Ovary (tissue), 9 donors: ENCODE results near the gene SPINK2. TPM values are rescaled to one million over a fixed set of nuclear protein-coding genes. Genes with fewer than 3 reads are reported as not detected.

Experiments
- DNase-seq, 5 donors: peaks; one replicate each; pipeline ENCODE4 v3.0.0-alpha.2; 2019 to 2020
- H3K27ac ChIP-seq, 2 donors: fragments of 200-600 bp; one replicate each; pipeline versions ENCODE4 v1.5.1 to v1.8.0; 2019 to 2022
- H3K27me3 ChIP-seq: fragments of 200-600 bp; one replicate; pipeline ENCODE4 v1.8.0; 2022
- H3K36me3 ChIP-seq: fragments of 200-600 bp; sonication (generic); one replicate; pipeline ENCODE4 v1.5.1; 2019
- H3K4me1 ChIP-seq: one replicate; pipeline ENCODE4 v1.8.1; 2013; ENCODE audit warnings: mild to moderate bottlenecking, moderate library complexity; ENCODE audit not compliant: insufficient read depth
- H3K4me3 ChIP-seq: fragments of 200-600 bp; sonication (generic); one replicate; pipeline ENCODE4 v1.5.1; 2017
- H3K9me3 ChIP-seq, 2 donors: fragments of 200-600 bp in 1 of 2; sonication (generic) in 1 of 2; one replicate each; pipeline versions ENCODE4 v1.5.1 to v1.8.1; 2013 to 2019; ENCODE audit warnings: mild to moderate bottlenecking in 1 of 2, moderate library complexity in 1 of 2
- EP300 ChIP-seq: sonication (generic); formaldehyde crosslinking; IDR thresholded peaks from one replicate; pipeline ENCODE4 v1.6.1; 2017; ENCODE audit warnings: antibody characterized with exemption
- POLR2A ChIP-seq: fragments of 450-650 bp; IDR thresholded peaks from one replicate; pipeline ENCODE4 v1.6.1; 2017; ENCODE audit warnings: antibody characterized with exemption, mild to moderate bottlenecking, moderate library complexity
- WGBS, 3 donors: extraction: QIAGEN DNeasy Blood & Tissue Kit in 1 of 3; methylation state at CpG; one replicate each; pipeline versions ENCODE4 v1.1.5 to v1.1.7; 2013 to 2017; 5-methylcytosine and 5-hydroxymethylcytosine counted together
- intact Hi-C, 4 donors: fragments of 100-400 bp; cut with DNase I; formaldehyde crosslinking; loops; one replicate each; pipeline versions ENCODE4 v1.11.0 to v1.15.1; 2022 to 2023
- polyA plus RNA-seq, 2 donors: library from polyadenylated mRNA; stranded (reverse); fragments of 200-250 nt in 1 of 2; fragments of 350-450 nt in 1 of 2; fragmentation: Illumina TruSeq in 1 of 2; extraction: RNeasy Lipid Tissue Mini Kit (QIAGEN cat#74804) in 1 of 2; gene quantifications; one replicate each; pipeline ENCODE4 v1.2.3, GENCODE V29; 2013 to 2014
- small RNA-seq: library from RNA; depleted of rRNA; stranded (forward); fragments of <200 nt; gene quantifications from one replicate; pipeline ENCODE3, GENCODE V24; 2016
- total RNA-seq, 7 donors: library from RNA; depleted of rRNA in 2 of 7; stranded (reverse); fragments of >200 nt in 2 of 7; fragmentation: NEBNext Ultra II Directional in 3 of 7; extraction: Animal tissue kit (Norgen Biotek cat#: 25700) in 3 of 7; gene quantifications; one replicate each; pipeline versions ENCODE4 v1.1.0 to v1.2.4, GENCODE V29; 2016 to 2023
- TF ChIP-seq, protein P1 (sequence below), 3 donors: fragments of 450-650 bp in 2 of 3; fragments of 200-600 bp in 1 of 3; IDR thresholded peaks; one replicate each; pipeline versions ENCODE4 v1.5.1 to v1.8.0; 2016 to 2022; ENCODE audit warnings: antibody characterized with exemption in 3 of 3, mild to moderate bottlenecking in 1 of 3
- donor health status: DM: no; HTN: no; CAD: no; lungs with moderate emphysema.
- donor health status: DM: no; HTN: no; CAD: no.
- donor health status: Bipolar disorder and iron deficiency.
- donor health status: DM: yes; HTN: yes; CAD: no.
- donor health status: DM: no; HTN: no; CAD: no.
- donor health status: DM: yes; HTN: yes; CAD: no.

SPINK2 gene
- total and polyA plus RNA-seq, 9 donors: 0.42 to 0.62 (median 0.60) TPM; not detected in 6

DNA sequence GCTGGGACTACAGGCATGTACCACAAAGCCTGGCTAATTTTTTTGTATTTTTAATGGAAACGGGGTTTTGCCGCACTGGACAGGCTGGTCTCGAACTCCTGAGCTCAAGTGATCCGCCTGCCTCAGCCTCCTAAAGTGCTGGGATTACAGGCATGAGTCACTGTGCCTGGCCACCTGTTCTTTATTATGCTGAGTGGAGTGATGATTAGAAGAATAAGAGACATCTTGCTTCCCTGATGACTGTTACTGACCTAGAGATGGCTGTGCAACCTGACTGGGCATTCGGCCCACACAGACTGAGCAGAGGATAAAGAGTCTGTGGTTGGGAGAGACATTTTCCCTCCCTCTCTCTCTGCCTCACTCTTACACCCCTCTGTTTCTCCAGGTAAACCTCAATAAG is 56.7 kb downstream of the SPINK2 start:
- 76 to 82% (median 77%) methylated on average over 5 of the region's 5 CpGs for WGBS, 3 donors
- H3K4me3 ChIP-seq: no peak overlapping the region
- H3K27me3 ChIP-seq: no peaks in the 10 kb centered on the region
- H3K9me3 ChIP-seq: no peaks in the 10 kb centered on the region
- no peaks in the 10 kb centered on the region for H3K4me1 ChIP-seq
- H3K36me3 ChIP-seq: no peaks in the 10 kb centered on the region
- intact Hi-C loops: no loop called here
- TF ChIP-seq, protein P1, sequence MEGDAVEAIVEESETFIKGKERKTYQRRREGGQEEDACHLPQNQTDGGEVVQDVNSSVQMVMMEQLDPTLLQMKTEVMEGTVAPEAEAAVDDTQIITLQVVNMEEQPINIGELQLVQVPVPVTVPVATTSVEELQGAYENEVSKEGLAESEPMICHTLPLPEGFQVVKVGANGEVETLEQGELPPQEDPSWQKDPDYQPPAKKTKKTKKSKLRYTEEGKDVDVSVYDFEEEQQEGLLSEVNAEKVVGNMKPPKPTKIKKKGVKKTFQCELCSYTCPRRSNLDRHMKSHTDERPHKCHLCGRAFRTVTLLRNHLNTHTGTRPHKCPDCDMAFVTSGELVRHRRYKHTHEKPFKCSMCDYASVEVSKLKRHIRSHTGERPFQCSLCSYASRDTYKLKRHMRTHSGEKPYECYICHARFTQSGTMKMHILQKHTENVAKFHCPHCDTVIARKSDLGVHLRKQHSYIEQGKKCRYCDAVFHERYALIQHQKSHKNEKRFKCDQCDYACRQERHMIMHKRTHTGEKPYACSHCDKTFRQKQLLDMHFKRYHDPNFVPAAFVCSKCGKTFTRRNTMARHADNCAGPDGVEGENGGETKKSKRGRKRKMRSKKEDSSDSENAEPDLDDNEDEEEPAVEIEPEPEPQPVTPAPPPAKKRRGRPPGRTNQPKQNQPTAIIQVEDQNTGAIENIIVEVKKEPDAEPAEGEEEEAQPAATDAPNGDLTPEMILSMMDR (IDR thresholded peaks at IDR 0.05): no peak
- no peak for TF ChIP-seq POLR2A
- TF ChIP-seq EP300: no peak
- no peak overlapping the region for H3K27ac ChIP-seq
- no peak for DNase-seq

DNA sequence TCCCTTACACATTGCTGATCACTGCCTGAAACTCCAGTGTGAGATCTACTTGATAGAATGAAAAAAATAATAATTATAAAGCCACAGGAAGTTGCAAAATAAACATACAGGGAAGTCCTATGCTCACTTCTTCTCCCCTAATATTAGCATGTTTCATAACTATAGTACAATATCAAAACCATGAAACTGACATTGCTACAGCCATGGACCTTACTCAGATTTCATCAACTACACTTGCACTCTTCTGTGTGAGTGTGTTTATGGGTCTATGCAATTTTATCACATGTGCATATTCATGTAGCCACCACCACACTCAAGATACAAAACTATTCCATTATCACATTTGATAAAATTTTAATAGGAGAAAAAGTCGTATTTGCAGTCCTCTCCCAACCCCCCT is 57.3 kb downstream of the SPINK2 start:
- H3K36me3 ChIP-seq: no peaks in the 10 kb centered on the region
- no peak for DNase-seq
- no peaks in the 10 kb centered on the region for H3K27me3 ChIP-seq
- H3K27ac ChIP-seq: no peak overlapping the region
- H3K9me3 ChIP-seq: no peaks in the 10 kb centered on the region
- TF ChIP-seq, protein P1 (IDR thresholded peaks at IDR 0.05): no peak
- TF ChIP-seq POLR2A (no peak), EP300 (no peak)
- no peaks in the 10 kb centered on the region for H3K4me1 ChIP-seq
- intact Hi-C loops: no loop called here
- H3K4me3 ChIP-seq: no peak overlapping the region
- 63 to 84% (median 77%) methylated on average over 1 of the region's 1 CpG for WGBS, 3 donors

DNA sequence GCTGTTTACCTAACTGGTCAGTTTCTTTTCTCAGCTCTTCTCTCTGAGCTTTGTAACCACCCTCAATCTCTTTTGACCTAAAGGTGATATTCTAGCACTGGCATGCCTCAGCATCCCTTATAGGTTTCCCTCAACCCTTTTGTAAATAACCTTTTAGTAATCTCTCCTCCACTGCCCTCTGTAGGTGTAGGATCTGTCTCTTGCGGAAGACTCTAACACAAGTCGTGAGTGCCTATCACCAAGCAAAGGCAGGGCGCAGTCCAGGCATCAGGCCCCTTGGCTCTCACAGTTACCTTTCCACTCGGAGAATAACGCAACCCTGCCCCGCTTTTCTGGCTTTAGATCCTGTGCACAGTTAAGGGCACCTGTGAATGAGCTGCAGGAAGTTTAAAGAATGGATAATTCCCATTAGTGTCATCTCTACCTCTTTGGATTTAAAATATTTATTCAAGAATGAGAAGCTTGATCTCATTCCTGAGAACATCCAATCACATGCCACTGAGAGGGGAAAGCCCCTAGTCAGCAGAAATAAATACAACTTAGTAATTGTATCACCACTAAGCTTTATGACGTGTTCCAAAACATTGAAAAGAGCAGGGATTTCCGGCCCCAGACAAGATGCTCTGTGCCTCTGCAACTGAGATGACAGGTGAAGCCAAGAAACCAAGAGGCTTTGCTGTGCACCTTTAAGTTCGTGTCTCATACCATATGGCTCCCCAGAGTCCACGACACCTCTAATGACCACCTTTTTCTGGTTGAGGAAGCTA is 58.8 kb downstream of the SPINK2 start:
- TF ChIP-seq EP300 (no peak), POLR2A (no peak)
- TF ChIP-seq, protein P1 (IDR thresholded peaks at IDR 0.05): no peak
- no peaks in the 10 kb centered on the region for H3K36me3 ChIP-seq
- H3K27me3 ChIP-seq: no peaks in the 10 kb centered on the region
- H3K4me3 ChIP-seq: no peak overlapping the region
- no peaks in the 10 kb centered on the region for H3K9me3 ChIP-seq
- no peak overlapping the region for H3K27ac ChIP-seq
- intact Hi-C loops: no loop called here
- 85 to 89% (median 88%) methylated on average over 10 of the region's 10 CpGs for WGBS, 3 donors
- no peak for DNase-seq
- H3K4me1 ChIP-seq: peaks cover 2% of the 10 kb centered on the region

DNA sequence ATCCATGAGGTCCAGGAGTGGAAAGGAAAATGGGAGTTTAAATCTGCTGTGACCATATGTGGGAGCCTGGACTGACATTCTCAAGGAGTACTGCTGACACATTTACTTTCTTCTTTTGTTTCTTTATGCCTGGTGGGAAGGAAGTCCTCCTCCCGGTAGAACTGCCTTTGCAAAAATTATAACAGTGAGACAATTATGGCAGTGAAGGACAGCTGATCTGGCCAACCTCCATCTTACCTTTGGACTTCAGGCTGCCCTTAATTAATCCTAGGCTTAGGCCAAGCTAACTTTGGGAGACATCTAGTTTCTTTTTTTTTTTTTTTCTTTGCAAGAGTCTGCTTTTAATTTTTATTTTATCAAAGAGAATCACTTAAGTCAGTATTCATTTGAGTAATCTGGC is 61.3 kb downstream of the SPINK2 start:
- Histone ChIP-seq H3K4me3 (no peak overlapping the region), H3K27me3 (no peaks in the 10 kb centered on the region), H3K27ac (no peak overlapping the region), H3K9me3 (no peaks in the 10 kb centered on the region), H3K36me3 (no peaks in the 10 kb centered on the region), H3K4me1 (peaks cover 2% of the 10 kb centered on the region)
- 54 to 64% (median 57%) methylated on average over 1 of the region's 1 CpG for WGBS, 3 donors
- no peak for TF ChIP-seq POLR2A
- TF ChIP-seq, protein P1 (IDR thresholded peaks at IDR 0.05): no peak
- no peak for TF ChIP-seq EP300
- no peak for DNase-seq
- intact Hi-C loops: no loop called here

Small RNAs within 50 kb of the gene (small RNA-seq; reads per million reads assigned to genes)
- gene RF00017 (not detected), gene RF00019 (not detected), gene RN7SL357P (not detected), gene RN7SL492P (not detected)

Other genes with a start within 250 kb of the SPINK2 start
- 10 to 100 TPM in 2 of 7 donors, 1 to 10 TPM in 5; 2.1 to 22.2 (median 7.6) TPM for gene HOPX, start 140.4 kb downstream of the SPINK2 start, total RNA-seq
- 10 to 100 TPM in 1 of 2 donors, 1 to 10 TPM in 1; 8.8 to 14.8 TPM for gene HOPX, start 140.4 kb downstream of the SPINK2 start, polyA plus RNA-seq
- gene REST, start 86.2 kb upstream of the SPINK2 start, total RNA-seq: 10 to 100 TPM; 23.6 to 43.7 (median 33.8) TPM
- gene REST, start 86.2 kb upstream of the SPINK2 start, polyA plus RNA-seq: 10 to 100 TPM in 1 of 2 donors, 1 to 10 TPM in 1; 8.2 to 15.2 TPM
- gene NOA1, start 155.9 kb upstream of the SPINK2 start, total RNA-seq: 10 to 100 TPM; 12.6 to 21.5 (median 18.5) TPM
- gene NOA1, start 155.9 kb upstream of the SPINK2 start, polyA plus RNA-seq: 10 to 100 TPM; 16.2 to 19.1 TPM
- gene POLR2B, start 157.2 kb upstream of the SPINK2 start, total RNA-seq: 10 to 100 TPM; 53.3 to 79.4 (median 65.5) TPM
- 10 to 100 TPM; 31.8 to 60.2 TPM for gene POLR2B, start 157.2 kb upstream of the SPINK2 start, polyA plus RNA-seq